Fibroblast of lung (primary cell): Measurements from ENCODE around the gene RPL10A.

ENCODE experiments used
- EZH2 ChIP-seq: IDR thresholded peaks from 2 replicates; pipeline ENCODE4 v1.5.1; 2012; ENCODE audit warnings: low read length, control low read depth, mild to moderate bottlenecking; ENCODE audit errors: missing control alignments
- TF ChIP-seq, protein P1 (sequence below), 2 donors: IDR thresholded peaks in 1 of 2; conservative IDR thresholded peaks in 1 of 2; 1 replicate in 1 of 2; 2 replicates in 1 of 2; pipeline ENCODE4 v1.5.1; 2011 to 2012; ENCODE audit warnings: low read length in 2 of 2, control low read depth in 1 of 2, inconsistent platforms in 1 of 2, low read depth in 1 of 2, mild to moderate bottlenecking in 1 of 2

DNA sequence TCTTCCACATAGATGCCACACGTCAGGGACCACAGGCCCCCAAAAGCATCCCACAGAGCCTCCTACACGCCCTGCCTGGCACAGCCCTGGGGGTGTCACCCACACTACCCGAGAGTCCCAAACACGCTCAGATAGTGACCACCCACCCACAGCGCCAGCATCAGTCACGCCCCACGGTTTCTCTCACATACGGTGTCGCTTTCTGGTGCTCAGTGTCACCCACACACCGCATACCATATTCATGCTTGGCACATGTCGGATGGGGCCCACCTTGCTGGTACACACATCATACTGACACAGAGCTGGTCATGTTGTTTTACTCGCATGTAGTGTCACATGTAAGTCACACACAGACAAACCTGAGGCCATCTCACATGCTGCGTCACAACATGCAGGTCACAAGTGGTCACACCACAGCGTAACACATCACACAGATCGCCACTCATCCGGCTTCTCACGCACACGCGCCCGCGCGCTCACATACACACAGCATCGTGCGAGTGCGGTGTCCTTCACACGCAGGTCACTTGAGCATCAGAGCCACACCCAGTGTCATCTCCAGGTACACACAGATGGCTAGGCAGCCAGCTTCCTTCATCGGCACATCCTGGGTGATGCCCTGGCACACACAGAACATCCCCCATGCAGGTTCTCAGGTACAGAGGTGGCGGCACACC is 25.2 kb downstream of the RPL10A start:
- TF ChIP-seq, protein P1, sequence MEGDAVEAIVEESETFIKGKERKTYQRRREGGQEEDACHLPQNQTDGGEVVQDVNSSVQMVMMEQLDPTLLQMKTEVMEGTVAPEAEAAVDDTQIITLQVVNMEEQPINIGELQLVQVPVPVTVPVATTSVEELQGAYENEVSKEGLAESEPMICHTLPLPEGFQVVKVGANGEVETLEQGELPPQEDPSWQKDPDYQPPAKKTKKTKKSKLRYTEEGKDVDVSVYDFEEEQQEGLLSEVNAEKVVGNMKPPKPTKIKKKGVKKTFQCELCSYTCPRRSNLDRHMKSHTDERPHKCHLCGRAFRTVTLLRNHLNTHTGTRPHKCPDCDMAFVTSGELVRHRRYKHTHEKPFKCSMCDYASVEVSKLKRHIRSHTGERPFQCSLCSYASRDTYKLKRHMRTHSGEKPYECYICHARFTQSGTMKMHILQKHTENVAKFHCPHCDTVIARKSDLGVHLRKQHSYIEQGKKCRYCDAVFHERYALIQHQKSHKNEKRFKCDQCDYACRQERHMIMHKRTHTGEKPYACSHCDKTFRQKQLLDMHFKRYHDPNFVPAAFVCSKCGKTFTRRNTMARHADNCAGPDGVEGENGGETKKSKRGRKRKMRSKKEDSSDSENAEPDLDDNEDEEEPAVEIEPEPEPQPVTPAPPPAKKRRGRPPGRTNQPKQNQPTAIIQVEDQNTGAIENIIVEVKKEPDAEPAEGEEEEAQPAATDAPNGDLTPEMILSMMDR (conservative IDR thresholded peaks at IDR 0.05 in 1 of 2, IDR thresholded peaks at IDR 0.05 in 1 of 2; ENCODE audit: low read depth in 1 of 2, low read length in 2 of 2), result no peak
- no peak for TF ChIP-seq EZH2
